HG02678 (cell line): ENCODE measurements around the gene PUS3.
"Not testable (repeated sequence)": the region's sequence is repeated elsewhere in the genome, so short reads cannot be mapped to it uniquely, and the experiment has no call there.

Experiments used
- ATAC-seq: cut with Tn5 transposase; IDR thresholded peaks from one replicate; pipeline ENCODE4 v1.9.1; 2021; ENCODE audit warnings: mild to moderate bottlenecking, moderate library complexity; ENCODE audit not compliant: unreplicated experiment

PUS3 gene

DNA sequence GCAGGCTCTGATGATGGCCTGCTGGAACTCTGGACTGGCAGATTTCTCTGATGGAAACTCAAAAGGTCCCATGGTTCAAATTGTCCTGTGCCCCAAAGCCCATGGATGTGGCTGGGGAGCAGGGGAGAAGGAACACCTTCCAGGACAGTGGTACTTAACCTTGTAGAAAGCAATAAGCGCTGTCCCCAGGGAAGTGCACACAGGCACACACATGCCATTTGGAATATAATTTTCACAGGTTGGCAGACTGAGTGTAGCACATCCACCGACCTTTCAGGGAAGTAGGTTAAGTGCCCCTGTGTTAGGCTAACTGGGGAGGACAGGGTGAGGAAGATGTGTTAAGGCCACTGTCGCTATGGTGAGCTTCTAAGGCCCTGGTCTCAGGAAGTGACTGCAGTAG, 19.1 kb upstream of the PUS3 start:
- ATAC-seq, result no peak

DNA sequence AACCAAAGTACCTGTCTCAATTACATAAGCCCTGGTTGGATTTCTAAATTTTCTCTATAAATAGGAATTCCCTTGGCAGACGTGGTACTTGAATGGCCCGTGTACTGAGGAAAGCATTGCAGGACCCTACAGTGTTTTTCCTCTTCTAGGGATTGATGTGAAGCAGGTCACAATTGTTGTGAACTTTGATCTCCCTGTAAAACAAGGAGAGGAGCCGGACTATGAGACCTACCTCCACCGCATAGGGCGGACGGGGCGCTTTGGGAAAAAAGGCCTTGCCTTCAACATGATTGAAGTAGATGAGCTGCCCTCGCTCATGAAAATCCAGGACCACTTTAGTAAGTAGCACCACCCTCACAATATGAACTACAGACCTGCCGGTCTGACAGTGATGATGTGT, 18.0 kb upstream of the PUS3 start:
- no peak for ATAC-seq

DNA sequence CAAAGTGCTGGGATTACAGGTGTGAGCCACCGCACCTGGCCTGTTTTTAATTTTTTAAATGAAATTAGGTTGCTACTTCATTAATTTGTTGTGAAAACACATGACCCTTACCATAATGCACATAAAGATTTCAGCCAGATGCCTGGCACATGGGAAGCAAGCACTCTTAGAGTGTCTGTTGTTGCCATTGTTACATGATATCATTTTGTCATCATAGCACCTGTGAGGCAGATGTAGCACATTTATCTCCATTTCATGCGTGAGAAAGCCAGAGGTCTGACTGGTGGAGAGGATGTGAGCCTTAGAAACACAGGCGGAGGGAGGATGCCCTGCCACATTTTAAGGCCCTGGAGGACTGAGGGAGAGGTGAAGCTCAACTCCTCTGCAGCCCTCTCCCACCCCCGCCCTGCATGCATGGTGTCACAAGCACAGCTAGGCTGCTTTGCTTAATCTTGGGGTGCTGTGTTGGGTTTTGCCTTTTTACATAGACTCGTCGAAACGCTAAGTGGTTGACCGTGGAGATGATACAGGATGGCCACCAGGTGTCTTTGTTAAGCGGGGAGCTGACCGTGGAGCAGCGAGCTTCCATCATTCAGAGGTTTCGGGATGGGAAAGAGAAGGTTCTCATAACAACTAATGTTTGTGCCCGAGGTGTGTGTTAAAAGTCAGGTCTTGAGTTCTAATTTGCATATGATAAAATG, 15.3 kb upstream of the PUS3 start:
- no peak for ATAC-seq

DNA sequence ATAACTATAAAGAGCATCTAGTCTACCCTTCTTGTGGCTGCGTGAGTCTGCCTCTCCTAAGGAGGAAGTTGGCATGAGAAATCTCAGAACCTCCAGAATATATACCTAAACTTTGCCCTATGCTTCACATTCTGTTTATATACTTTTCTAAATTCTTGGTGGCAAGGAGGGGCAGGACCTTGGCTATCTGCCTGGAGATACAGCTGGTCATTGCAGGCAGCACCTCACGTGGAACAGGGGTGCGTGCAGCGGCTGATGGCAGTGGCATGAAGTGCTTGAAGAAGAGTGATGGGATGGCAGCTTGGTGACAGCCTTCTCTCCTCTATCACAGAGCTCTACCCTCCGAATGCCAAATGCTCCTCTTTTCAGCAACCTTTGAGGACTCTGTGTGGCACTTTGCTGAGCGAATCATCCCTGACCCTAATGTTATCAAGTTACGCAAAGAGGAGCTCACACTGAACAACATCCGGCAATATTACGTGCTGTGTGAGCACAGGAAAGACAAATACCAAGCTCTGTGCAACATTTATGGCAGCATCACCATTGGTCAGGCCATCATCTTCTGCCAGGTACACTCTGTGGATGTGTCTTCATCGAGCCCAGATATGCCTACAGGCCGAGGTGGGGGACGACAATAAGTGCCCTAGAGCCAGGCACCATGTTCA, 13.8 kb upstream of the PUS3 start:
- ATAC-seq, result no peak

DNA sequence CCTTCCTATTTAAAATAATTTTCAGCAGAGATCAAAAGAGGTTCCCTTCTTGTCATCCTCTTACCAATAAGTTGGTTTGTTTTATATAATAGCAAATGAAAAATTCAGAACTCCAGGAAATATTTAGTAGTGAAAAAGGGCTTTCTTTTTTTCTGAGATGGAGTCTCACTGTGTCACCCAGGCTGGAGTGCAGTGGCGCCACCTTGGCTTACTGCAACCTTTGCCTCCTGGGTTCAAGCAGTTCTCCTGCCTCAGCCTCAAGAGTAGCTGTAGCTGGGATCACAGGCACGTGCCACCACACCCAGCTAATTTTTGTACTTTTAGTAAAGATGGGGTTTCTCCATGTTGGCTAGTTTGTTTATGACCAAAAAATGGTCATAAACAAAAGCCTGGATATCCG, 11.6 kb upstream of the PUS3 start:
- ATAC-seq, result not testable (repeated sequence)

DNA sequence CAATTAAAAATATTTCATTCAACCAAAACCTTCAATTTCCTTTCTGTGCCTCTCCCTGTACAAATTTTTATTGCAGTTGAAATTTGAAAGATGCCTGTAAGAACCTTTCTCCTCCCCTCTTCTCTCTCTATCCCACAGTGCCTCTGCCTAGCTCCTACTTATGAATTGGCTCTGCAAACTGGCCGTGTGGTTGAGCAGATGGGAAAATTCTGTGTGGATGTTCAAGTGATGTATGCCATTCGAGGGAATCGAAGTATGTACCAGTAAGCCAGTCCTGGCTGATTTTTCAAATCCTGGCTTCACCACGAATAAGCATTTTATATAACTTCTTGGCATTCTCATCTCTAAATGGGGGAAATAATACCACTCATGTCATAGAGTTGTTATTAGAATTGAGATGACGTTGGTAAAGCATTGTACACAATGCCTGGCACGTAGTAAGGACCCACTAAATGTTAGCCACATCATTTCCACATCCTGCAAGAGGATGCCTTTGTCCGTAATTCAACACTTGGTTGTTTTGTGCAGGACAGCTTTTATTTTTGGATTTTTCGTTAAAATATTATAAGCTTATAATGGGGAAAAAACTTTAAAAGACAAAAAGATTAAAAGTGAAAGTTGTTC, 7.3 kb upstream of the PUS3 start:
- ATAC-seq, result no peak

DNA sequence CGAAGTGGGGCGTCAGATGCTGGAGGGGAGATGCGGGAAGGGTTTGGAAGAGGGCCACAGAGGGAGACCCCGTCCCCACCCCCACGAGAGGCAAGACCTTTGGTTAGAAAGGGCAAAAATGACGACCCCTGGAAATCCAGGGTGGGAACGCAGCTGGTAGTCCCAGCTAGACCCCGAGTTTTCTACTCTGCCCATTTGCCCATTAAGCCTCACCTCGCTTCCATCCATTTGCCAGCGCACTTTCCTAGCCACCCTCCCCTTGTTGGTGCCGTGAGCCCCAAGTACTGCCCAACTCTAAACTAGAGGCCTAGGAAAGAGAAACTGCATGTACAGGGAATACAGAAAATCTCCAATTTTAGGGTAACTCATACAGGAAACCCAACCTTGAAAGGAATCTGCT, 1.7 kb upstream of the PUS3 start:
- no peak for ATAC-seq

DNA sequence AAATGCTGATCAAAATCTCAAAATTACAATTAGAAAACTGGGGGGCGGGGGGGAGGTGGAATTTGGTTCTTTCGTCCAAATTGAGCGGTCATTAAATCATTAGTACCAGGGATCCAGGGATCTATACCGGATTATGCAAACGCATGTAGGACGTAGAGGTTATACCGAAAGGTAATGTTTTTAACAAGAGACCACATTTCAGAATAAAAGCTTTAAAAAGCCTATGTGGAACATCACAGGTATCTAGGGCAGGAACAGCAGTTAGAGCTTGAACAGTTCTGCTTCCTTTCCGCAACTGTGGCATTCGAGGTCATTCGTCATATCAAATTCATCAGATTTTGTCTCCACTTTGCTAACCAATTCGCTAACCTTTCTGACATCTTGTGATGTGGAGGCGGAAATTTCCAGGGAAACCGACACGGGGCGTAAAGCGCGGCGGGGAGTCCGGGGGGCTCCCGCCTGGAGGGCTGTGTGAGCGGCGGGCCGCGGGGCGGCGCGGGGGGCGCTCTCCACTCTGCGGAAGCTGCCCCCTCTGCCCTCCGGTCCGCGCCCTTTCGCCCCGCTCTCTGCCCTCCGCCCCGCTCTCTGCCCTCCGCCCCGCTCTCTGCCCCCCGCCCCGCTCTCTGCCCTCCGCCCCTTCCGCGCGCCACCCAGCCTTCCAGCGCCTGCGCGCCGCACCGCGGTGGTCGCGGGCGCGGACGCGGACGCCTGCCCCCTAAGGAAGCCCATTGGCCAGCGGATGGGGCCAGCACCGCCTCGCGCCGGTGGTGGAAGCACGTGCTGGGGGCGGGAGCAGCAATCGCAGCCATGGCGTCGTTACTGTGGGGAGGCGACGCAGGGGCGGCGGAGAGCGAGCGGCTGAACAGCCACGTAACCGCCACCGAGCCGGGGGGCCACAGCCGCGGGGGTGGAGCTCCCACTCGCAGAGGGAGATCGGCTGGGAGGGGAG, 979 bp upstream of the PUS3 start, which contains the start of gene DDX25:
TSS of gene DDX25 (plus strand) at position 798 of the 949 bp plus-strand sequence. CDS start at position 808, 10 bp downstream.
- no peak for ATAC-seq

DNA sequence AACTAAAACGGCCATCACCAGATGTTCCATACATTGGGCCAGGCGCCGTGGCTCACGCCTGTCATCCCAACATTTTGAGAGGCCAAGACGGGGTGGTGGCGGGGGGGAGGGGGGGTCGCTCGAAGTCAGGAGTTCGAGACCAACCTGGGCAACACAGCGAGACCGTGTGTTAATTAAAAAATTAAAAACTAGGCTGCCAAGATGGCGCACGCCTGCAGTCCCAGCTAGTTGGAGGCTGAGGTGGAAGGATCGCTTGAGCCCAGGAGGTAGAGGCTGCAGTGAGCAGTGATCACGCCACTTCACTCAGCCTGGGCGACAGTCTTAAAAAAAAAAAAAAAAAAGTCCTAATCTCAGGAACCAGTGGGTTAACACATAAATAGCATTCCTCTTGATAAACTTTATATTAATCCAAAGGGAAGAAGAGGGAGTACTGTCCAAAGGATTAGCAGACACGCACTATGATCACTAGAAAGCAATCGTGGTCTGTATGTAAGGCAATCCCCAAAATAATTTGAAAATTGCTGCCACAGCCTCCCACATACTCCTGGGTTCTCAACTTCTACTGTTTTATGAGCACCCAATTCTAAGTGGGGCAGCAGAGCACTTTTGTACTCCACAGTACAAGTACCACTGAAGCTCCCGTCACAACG, 604 bp downstream of the PUS3 start:
- no peak for ATAC-seq

DNA sequence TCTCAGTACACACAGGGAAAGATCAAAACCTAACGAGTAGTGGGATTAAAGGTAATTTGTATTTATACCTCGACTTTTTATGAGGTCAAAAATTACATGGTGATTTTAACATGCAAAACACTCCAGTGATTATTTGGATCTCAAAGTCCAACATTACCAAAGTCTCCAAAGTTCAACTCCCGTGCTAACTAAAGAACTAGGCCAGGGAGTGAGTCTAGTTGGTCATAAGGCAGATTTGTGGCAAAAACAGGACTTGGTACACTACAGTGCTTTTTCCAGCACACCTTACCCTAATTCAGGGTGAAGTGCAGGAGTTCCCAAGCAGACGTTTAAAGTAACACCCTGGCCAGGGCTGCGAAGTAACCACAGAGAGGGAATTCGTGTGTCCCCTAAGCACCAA, 1.1 kb downstream of the PUS3 start:
- no peak for ATAC-seq

DNA sequence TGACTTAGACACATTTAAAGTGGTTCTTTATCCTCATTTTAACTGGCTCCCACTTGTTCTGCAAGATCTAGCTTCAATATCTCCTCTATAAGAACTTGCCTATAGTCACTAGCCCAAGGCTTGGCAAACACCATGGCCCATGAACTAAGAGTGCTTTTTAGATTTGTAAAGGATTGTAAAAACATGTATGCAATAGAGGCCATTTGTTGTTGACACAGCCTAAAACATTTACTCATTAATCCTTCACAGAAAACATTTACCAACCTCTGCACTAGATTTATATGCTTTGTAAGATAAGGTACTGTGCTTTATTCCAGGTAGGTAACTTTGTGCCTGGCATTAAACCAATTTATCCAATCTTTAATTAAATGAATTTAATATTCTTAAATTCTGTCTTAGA, 10.0 kb downstream of the PUS3 start:
- no peak for ATAC-seq

DNA sequence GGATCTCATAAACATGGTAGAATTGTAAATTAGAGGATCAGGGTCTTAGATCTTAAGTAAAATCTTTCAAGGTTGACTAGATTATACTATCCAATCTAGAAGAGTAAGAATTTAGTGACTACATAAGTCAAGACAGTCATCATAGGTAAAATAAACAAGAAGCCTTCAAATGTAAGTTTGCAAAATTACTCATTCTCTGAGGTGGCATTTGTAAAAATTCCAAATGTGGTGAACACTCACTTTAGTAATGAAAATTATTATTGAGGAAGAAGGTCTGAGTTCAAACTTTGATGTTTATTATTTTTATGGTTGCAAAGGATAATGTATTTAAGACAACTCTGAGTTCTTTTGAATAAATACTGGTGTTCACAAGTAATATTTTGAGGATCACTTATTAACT, 10.9 kb downstream of the PUS3 start:
- ATAC-seq, result no peak

DNA sequence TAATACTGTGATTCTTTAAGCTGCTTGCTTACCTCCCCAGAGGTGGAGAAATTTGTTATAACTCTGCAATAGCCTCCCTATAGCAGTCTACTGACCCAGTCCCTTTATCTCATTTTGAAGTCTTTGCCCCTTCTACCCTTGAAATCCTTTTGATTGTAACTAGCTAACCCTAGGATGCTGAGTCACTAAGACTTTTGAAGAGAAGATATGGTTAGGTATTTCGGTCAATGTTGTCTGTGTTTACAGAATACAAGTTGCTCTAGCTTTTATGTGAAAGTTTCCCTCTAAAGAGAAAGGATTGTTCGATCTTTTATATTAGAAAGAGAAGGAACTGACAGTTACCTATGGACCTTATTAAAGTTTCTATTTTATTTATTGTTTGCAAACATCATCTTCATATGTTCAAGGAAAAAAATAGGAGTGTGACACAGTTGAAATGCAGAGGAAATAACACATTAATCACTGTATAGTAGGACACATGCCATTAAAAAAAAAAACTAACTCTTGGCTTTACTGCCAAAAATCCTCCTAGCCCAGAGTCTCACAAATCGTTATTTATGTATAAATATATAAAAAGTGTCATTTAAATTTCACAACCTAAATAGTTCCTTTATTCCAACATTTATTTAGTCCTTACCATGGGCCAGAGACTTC, 12.4 kb downstream of the PUS3 start:
- ATAC-seq, result no peak

DNA sequence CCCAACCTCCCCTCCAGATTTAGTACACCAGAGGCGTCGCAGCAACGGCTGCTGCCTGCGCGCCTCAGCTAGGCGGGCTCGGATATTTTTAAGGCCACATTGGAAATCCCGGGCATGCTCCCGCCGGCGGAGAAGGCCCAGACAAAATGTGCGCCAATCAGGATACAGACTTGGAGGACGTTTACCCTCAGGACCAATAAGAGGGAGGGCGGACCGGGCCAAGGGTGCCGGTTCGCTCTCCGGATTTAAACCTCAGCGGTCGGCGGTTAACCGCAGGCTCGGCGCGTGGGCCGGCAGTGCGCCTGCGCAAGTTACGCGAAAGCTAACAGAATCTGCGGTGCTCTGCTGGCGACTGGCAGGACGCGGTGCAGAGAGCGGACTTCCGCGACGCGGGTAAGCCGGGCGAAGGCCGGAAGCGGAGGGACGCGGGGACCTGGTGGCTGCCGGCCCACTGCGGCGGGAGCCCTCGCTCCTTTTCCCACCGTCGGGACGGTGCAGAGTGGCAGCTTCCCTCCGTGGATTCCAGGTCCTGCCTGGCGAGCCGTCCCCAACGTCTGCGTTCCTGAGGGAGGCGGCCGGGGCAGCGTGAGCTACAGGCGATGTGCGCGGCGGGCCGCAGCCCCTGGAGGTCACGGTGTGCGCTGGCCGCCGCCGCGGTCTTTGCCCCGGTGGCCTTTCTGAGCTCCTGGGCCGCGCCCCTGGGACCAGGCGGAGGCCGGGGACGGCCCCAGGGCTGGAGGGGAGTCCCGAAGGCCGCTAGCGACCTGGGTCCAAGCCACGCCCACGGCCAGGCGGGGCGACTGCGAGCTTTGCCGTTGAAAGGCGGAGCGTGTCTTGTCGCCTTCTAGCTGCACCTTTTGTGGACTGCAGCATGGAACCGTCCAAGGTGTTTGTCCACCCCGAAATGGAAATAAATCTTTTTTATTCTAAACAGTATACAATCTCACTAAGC, 15.4 kb downstream of the PUS3 start, which contains the start of gene HYLS1:
TSS of gene HYLS1 (plus strand) at position 296 of the 952 bp plus-strand sequence. CDS start 11,701 bp downstream, outside the sequence.
- peak; percentile 88 for ATAC-seq

DNA sequence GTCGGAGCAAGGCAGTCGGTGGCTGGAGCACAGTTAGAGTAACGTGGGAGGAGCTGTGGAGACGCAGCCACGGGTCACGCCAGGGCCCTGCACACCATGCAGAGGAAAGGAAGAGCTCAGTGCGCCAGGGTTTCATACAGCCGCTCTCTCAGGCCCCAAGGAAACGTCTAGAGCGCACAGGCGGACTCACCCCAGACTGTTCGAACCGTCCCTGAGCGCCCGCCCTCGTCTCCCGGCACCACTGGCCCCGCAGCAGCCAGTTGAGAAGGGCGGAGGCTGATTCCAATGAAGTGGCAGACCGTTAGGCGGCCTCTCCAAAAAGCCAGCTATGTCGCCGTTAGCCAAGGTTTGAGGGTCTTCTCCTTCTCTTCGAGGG, 16.0 kb downstream of the PUS3 start:
- peak; percentile 35 for ATAC-seq

DNA sequence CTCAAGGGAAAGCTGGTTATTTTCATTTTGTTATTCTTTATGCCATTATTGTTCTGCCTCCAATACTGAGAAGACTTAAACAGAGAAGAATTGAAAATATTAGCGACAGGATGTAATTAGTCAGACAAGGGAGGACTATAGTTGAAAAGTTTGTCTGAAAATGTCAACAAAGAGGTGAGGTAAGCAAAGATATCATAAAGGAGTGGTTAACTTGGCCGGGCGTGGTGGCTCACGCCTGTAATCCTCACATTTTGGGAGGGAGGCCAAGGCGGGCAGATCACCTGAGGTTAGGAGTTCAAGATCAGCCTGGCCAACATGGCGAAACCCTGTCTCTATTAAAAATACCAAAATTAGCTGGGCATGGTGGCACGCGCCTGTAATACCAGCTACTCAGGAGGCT, 19.6 kb downstream of the PUS3 start:
- ATAC-seq, result no peak

DNA sequence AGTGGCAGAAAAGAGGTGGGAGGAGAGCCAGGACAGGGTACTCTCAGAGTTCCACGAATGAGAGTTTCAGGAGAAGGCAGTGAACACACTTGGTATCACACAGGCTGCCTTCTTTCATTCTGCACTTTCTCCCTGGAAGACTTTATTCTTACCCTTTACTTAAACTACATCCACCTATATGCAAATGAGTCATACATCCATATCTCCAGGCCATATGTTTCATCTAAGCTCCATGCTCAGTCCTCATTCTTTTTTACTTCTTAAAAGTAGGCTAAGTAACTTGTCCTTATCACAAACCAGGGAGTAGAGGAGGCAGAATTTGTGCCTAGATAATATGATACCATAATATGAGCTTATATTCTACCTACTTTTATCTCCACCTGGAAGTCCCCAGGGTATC, 21.7 kb downstream of the PUS3 start:
- ATAC-seq, result no peak

DNA sequence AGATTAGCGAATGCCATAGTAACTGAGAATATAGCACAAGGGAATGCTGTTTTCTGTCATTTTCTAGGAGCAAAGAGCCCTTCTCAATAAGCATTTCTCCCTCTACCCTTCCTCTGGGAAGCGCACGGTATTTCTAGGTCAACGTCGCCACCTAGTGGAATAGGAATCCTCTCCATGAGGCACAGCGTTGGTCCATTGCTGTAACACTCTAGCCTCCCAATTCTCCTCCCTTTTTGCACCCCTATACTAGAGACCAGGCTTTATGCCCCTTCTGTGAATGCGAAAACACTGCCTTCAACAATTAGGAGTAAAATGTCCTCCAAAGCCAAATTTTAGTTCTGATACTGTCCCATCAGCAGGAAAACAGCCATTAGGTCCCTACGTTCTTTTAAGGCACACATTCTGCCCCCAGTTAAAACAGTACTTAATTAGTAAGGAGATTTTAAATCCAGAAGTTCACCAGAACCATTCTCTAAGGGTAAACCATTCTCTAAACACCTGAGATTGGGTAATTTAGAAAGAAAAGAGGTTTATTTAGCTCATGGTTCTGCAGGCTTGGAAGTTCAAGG, 28.4 kb downstream of the PUS3 start:
- peak; percentile 87 for ATAC-seq
